Subcutaneous adipose tissue (tissue), 4 donors: ENCODE data around the gene ARID1B. TPM values are rescaled to one million over a fixed set of nuclear protein-coding genes. Genes with fewer than 3 reads are reported as not detected.

ENCODE experiments used
- total RNA-seq, 4 donors: library from RNA; depleted of rRNA; stranded (reverse); fragments of >200 nt; gene quantifications; one replicate each; pipeline ENCODE4 v1.1.0, GENCODE V29; 2016
- TF ChIP-seq, protein P1 (sequence below): fragments of 450-650 bp; IDR thresholded peaks from one replicate; pipeline ENCODE4 v1.5.1; 2016; ENCODE audit warnings: low read depth, mild to moderate bottlenecking, control low read depth, antibody characterized with exemption, moderate library complexity

Gene ARID1B
- total RNA-seq, 4 donors from 2014 or later, result 93.8 to 137 (median 104) TPM

DNA sequence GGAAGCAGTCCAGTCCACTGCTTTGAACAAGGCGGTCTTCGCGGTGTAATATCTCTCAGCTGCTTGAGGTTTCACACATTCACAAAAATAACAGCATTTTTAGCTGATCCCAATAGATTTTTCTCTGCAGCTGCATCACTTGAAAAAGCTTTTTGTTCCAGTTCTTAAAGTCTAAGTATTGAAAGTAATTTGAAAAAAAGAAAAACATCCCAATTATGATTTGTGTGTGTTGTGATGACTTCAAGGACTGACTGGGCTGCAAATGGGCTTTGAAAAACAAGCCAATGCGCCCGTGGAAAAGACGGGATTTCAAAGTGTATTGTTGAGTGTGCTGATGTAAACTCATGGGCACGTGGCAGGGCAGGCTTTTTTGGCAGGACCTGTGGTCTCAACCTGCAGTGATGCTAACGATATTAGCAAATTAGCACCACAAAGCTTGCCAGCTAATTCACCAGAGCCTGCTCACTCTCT is 395.1 kb downstream of the ARID1B start:
- TF ChIP-seq, protein P1, sequence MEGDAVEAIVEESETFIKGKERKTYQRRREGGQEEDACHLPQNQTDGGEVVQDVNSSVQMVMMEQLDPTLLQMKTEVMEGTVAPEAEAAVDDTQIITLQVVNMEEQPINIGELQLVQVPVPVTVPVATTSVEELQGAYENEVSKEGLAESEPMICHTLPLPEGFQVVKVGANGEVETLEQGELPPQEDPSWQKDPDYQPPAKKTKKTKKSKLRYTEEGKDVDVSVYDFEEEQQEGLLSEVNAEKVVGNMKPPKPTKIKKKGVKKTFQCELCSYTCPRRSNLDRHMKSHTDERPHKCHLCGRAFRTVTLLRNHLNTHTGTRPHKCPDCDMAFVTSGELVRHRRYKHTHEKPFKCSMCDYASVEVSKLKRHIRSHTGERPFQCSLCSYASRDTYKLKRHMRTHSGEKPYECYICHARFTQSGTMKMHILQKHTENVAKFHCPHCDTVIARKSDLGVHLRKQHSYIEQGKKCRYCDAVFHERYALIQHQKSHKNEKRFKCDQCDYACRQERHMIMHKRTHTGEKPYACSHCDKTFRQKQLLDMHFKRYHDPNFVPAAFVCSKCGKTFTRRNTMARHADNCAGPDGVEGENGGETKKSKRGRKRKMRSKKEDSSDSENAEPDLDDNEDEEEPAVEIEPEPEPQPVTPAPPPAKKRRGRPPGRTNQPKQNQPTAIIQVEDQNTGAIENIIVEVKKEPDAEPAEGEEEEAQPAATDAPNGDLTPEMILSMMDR, result no peak

- TF ChIP-seq, protein P1, result no peak
Observed at GRCh38 chr6:157172830-157173536, 395.8 kb downstream of the ARID1B start.

DNA sequence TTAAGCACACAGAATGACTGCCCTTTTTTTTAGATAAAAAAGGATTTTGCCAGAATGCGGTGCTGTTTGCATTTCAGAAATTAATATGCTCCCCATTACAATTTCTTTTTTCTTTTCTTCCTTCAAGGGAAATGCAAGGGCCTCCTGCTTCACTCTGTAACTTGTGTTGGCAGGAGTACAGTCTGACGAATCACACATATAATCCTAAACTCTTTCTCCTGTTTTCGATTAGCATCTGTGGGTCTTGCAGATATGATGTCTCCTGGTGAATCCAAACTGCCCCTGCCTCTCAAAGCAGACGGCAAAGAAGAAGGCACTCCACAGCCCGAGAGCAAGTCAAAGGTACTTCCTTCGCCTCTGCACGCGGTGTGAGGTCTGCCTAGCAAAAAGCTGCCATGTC is 396.6 kb downstream of the ARID1B start:
- TF ChIP-seq, protein P1, result no peak

GRCh38 chr6:157174731-157175130 is 397.6 kb downstream of the ARID1B start:
- TF ChIP-seq, protein P1, result no peak

- TF ChIP-seq, protein P1, result no peak
Observed at GRCh38 chr6:157177731-157178336, 400.7 kb downstream of the ARID1B start.

DNA sequence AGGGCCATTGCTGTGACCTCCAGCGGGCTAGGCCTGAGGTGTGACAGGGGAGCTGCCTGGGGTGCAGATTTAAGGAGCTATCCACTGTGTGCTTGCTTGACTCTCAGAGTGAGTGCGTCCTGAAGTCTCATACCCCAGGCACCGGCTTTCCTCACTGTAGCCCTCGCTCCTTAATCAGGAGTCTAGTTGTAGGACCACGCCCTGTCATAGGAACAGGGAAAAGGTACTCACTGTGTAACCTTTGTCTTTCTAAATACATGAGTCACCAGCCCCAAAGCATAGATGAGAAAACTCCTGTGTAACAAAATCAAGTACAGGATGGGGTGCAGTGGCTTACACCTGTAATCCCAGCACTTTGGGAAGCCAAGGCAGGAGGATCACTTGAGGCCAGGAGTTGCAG is 404.5 kb downstream of the ARID1B start:
- TF ChIP-seq, protein P1, result no peak

DNA sequence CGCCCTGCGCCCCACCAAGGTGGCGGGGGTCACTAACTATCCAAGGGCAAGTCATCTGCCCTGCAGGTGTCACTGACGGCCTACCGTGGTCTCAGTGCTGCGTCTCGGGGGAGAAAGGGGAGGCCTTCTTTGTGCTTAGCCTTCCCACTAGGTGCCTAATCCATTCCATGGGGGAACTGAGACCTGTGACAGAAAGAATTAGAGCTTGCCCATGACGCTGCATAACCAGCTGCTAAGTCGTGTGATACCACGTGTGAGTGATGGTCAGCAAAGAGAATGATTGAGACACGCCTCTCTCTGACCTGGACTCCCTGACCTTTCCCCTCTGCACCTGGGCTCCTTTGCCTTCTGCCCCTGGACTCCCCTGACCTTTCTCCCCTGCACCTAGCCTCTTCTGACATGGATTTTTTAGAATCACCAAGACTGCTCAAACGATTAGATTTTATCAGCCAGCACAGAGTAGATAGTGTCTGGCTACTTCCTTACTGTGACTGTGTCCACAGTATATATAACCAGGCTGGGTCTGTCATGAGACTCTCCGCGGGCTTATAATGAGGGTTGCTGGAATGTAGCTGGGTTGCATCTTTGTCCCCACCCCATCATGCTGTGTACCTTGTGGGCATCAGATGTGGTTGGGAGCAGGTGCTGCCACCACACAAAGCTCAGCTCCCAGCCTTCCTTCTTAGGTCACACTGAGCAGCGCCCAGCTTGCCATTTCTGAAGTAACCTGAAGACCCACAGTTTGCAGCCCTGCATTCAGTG is 405.5 kb downstream of the ARID1B start:
- TF ChIP-seq, protein P1, result no peak
